K562 (cell line): ENCODE data around the gene PCID2. TPM values are rescaled to one million over a fixed set of nuclear protein-coding genes. Genes with fewer than 3 reads are reported as not detected.

Experiments used
- ATAC-seq: fragments of 200-7000 bp; cut with Tn5 transposase; 3 replicates; pipeline ENCODE4 v1.9.1; 2020; ENCODE audit warnings: moderate library complexity
- BruUV-seq: library from RNA; stranded (reverse); fragments of 400-500 nt; replicated peaks from 2 replicates; lab custom pipeline; 2021; lab: Mats Ljungman, UMichigan
- CTCF ChIA-PET: fragments of 300-600 bp; formaldehyde crosslinking; extraction: SDS; loops from one replicate; lab custom pipeline; 2021; ENCODE audit warnings: low intra/inter-chr PET ratio; lab: Yijun Ruan, JAX
- POLR2A ChIA-PET: fragments of 300-600, 350-650 bp; sonication (Branson Sonifier 250); formaldehyde crosslinking; extraction: SDS; loops from one replicate; lab custom pipeline; 2021; ENCODE audit warnings: antibody characterized with exemption, inconsistent platforms; lab: Yijun Ruan, JAX
- DNase-seq, 4 experiments: peaks; one replicate each; pipeline versions ENCODE4 v3.0.0 to v3.0.0-alpha.2; 2011 to 2018; ENCODE audit warnings: low spot score in 3 of 4, mixed read lengths in 3 of 4; ENCODE audit errors: extremely low read depth in 1 of 4
- FAIRE-seq: peaks from 2 replicates; lab custom pipeline; 2011; peaks lifted over from hg19 to GRCh38; lab: Jason Lieb, UNC
- H2AFZ ChIP-seq: 2 replicates; pipeline ENCODE4 v1.6.0; 2011; ENCODE audit warnings: low read depth, low read length, control low read depth, inconsistent platforms
- H3K27ac ChIP-seq: fragments of 200-600 bp; 3 replicates; pipeline ENCODE4 v1.8.0; 2011; ENCODE audit warnings: low read depth, mild to moderate bottlenecking, control low read depth, inconsistent platforms, low read length, moderate library complexity, mixed read lengths; ENCODE audit errors: extremely low read depth
- H3K27me3 ChIP-seq, 2 experiments: fragments of 300-600 bp in 1 of 2; 2 replicates in 1 of 2; 3 replicates in 1 of 2; pipeline versions ENCODE4 v1.6.0 to v1.8.0; 2011; ENCODE audit warnings: inconsistent platforms in 2 of 2, low read length in 2 of 2, mild to moderate bottlenecking in 1 of 2, mixed read lengths in 1 of 2, moderate library complexity in 1 of 2; ENCODE audit not compliant: control insufficient read depth in 2 of 2, insufficient read depth in 2 of 2
- H3K36me3 ChIP-seq: fragments of 300-600 bp; 3 replicates; pipeline ENCODE4 v1.8.0; 2011; ENCODE audit warnings: mild to moderate bottlenecking, low read length, inconsistent platforms; ENCODE audit not compliant: control insufficient read depth, insufficient read depth
- H3K4me1 ChIP-seq, 2 experiments: fragments of 200-600 bp in 1 of 2; replicated peaks in 1 of 2; 2 replicates in 1 of 2; 3 replicates in 1 of 2; pipeline versions ENCODE4 v1.5.1 to v1.8.0; 2011; ENCODE audit warnings: inconsistent platforms in 2 of 2, low read length in 2 of 2, mild to moderate bottlenecking in 1 of 2, mixed read lengths in 1 of 2, moderate library complexity in 1 of 2; ENCODE audit not compliant: control insufficient read depth in 2 of 2, insufficient read depth in 2 of 2
- H3K4me2 ChIP-seq: 2 replicates; pipeline ENCODE4 v1.6.1; 2011; ENCODE audit warnings: low read length, control low read depth, inconsistent platforms, mixed read lengths; ENCODE audit not compliant: insufficient read depth
- H3K4me3 ChIP-seq: fragments of 200-600 bp; sonication (generic), shearing (Covaris generic); 2 replicates; pipeline ENCODE4 v1.5.1; 2016; ENCODE audit warnings: control low read depth, inconsistent platforms
- H3K79me2 ChIP-seq: fragments of 200-600 bp; 3 replicates; pipeline ENCODE4 v1.8.0; 2011; ENCODE audit warnings: low read length, inconsistent platforms; ENCODE audit not compliant: control insufficient read depth, insufficient read depth
- H3K9ac ChIP-seq, 2 experiments: 2 replicates each; pipeline versions ENCODE4 v1.6.0 to v1.6.1; 2011; ENCODE audit warnings: low read depth in 2 of 2, low read length in 2 of 2, control low read depth in 1 of 2, inconsistent platforms in 1 of 2, mild to moderate bottlenecking in 1 of 2, mixed read lengths in 1 of 2; ENCODE audit not compliant: insufficient read depth in 1 of 2
- H3K9me1 ChIP-seq: one replicate; pipeline ENCODE4 v1.6.0; 2011; ENCODE audit warnings: inconsistent platforms, mild to moderate bottlenecking, low read length, moderate library complexity; ENCODE audit not compliant: control insufficient read depth, insufficient read depth
- H3K9me3 ChIP-seq: replicated peaks from 2 replicates; pipeline ENCODE4 v1.5.1; 2011; ENCODE audit warnings: low read depth, low read length, inconsistent platforms; ENCODE audit not compliant: control insufficient read depth, insufficient read depth
- H4K20me1 ChIP-seq: replicated peaks from 2 replicates; pipeline ENCODE4 v1.6.1; 2011; ENCODE audit warnings: low read length, inconsistent platforms, mixed read lengths; ENCODE audit not compliant: control insufficient read depth, insufficient read depth
- ADNP ChIP-seq: fragments of 200-800 bp; sonication (Bioruptor generic); IDR thresholded peaks from 2 replicates; pipeline ENCODE4 v1.6.1; 2016; ENCODE audit warnings: missing genetic modification characterization, missing compliant biosample characterization
- AFF4 ChIP-seq: sonication (generic); formaldehyde crosslinking; IDR thresholded peaks from 2 replicates; pipeline ENCODE4 v1.8.0; 2023; ENCODE audit warnings: mild to moderate bottlenecking, missing genetic modification reagents
- CHD2 ChIP-seq: IDR thresholded peaks from 2 replicates; pipeline ENCODE4 v1.6.1; 2011; ENCODE audit warnings: low read depth, low read length
- ETS2 ChIP-seq: IDR thresholded peaks from 2 replicates; pipeline ENCODE4 v1.6.1; 2016; ENCODE audit warnings: borderline replicate concordance, missing genetic modification characterization, mild to moderate bottlenecking, moderate library complexity, missing compliant biosample characterization; ENCODE audit not compliant: poor library complexity, severe bottlenecking
- FUS ChIP-seq: fragments of 200-400 bp; formaldehyde crosslinking; optimal IDR thresholded peaks from 2 replicates; pipeline ENCODE3; 2017; ENCODE audit warnings: low read depth, low read length
- PML ChIP-seq: IDR thresholded peaks from 2 replicates; pipeline ENCODE4 v1.6.1; 2012; ENCODE audit warnings: low read length, inconsistent platforms
- PRPF4 ChIP-seq: fragments of 200-400 bp; formaldehyde crosslinking; IDR thresholded peaks from one replicate; pipeline ENCODE4 v1.6.1; 2017; ENCODE audit warnings: low read length, low read depth, mild to moderate bottlenecking; ENCODE audit not compliant: insufficient read depth, poor library complexity, severe bottlenecking
- SOX6 ChIP-seq: fragments of 450-650 bp; IDR thresholded peaks from 2 replicates; pipeline ENCODE4 v1.6.1; 2014; ENCODE audit warnings: mild to moderate bottlenecking
- ZNF165 ChIP-seq: fragments of 250-450 bp; sonication (Bioruptor Pico); IDR thresholded peaks from 2 replicates; pipeline ENCODE4 v1.4.0; 2020; ENCODE audit warnings: borderline replicate concordance
- ZNF75A ChIP-seq: fragments of 450-650 bp; formaldehyde crosslinking; IDR thresholded peaks from 2 replicates; pipeline ENCODE4 v1.4.0; 2020; ENCODE audit warnings: mild to moderate bottlenecking
- ZNF76 ChIP-seq: fragments of 250-450 bp; sonication (Bioruptor Pico); IDR thresholded peaks from 2 replicates; pipeline ENCODE4 v1.4.0; 2020; ENCODE audit warnings: mild to moderate bottlenecking, moderate library complexity, borderline replicate concordance
- WGBS: fragments of 100-300 bp; shearing (Covaris generic); methylation state at CpG from one replicate; pipeline ENCODE4 v1.1.6; 2016; ENCODE audit warnings: low coverage, mixed read lengths; ENCODE audit not compliant: insufficient coverage; ENCODE audit errors: missing lambda C conversion rate; 5-methylcytosine and 5-hydroxymethylcytosine counted together
- in situ Hi-C: fragments of 300-500 bp; cut with MboI; formaldehyde crosslinking; loops from 4 replicates; pipeline ENCODE4 v1.15.0; 2018; ENCODE audit warnings: inconsistent platforms, mixed read lengths
- intact Hi-C: fragments of 100-400 bp; cut with micrococcal nuclease; formaldehyde crosslinking; loops from 2 replicates; pipeline ENCODE4 v1.14.2; 2022
- polyA plus RNA-seq, 8 experiments: library from polyadenylated mRNA; depleted of rRNA in 4 of 8; stranded (reverse) in 5 of 8; unstranded in 3 of 8; fragments of >200 nt; fragmentation: Nextera tagmentation in 2 of 8; fragmentation: Illumina TruSeq in 1 of 8; extraction: Ambion mirVana in 2 of 8; extraction: Trizol in 1 of 8; gene quantifications; 2 replicates each; pipeline versions ENCODE4 v1.2.1 to v1.2.3, GENCODE V29; 2011 to 2014; ENCODE audit warnings: inconsistent platforms in 1 of 8, missing spikeins in 1 of 8
- total RNA-seq, 7 experiments: library from RNA; depleted of rRNA in 6 of 7; stranded (reverse); fragments of >200 nt in 6 of 7; fragmentation: Illumina TruSeq in 2 of 7; extraction: Trizol in 2 of 7; gene quantifications; 2 replicates each; pipeline versions ENCODE4 v1.2.1 to v1.2.3, GENCODE V29; 2011 to 2021; ENCODE audit warnings: low replicate concordance in 1 of 7
- TF ChIP-seq, protein P1 (sequence below): fragments of 450-650 bp; formaldehyde crosslinking; IDR thresholded peaks from 2 replicates; pipeline ENCODE4 v1.4.0; 2020; ENCODE audit warnings: mild to moderate bottlenecking

The PCID2 gene
- total and polyA plus RNA-seq, 9 of the 15 experiments (the other 6 are each of a cell fraction or from before 2014, with no cell fraction given): 39.6 to 117 (median 59.6) TPM

- Histone ChIP-seq H3K36me3 (peaks cover 93% of the 10 kb centered on the region; the same call in 2 of the 3 replicates), H3K9me1 (no peaks in the 10 kb centered on the region), H3K27ac (no peak overlapping the region), H3K4me3 (no peak overlapping the region), H3K9me3 (no peaks in the 10 kb centered on the region), H3K4me2 (no peak overlapping the region), H3K9ac (no peak overlapping the region), H4K20me1 (no peaks in the 10 kb centered on the region), H3K79me2 (no peaks in the 10 kb centered on the region), H2AFZ (no peak overlapping the region), H3K4me1 (no peaks in the 10 kb centered on the region), H3K27me3 (no peaks in the 10 kb centered on the region)
- no peak for DNase-seq
- CTCF ChIA-PET: no interaction called here
- no TSS peak for BruUV-seq
- no peak for FAIRE-seq
- TF ChIP-seq AFF4: no peak
- TF ChIP-seq CHD2: no peak
- TF ChIP-seq ETS2: no peak
- TF ChIP-seq PRPF4: no peak
- TF ChIP-seq SOX6: no peak
- no peak for TF ChIP-seq ZNF76 (CRISPR knock-in tag)
- TF ChIP-seq PML: no peak
- no peak for TF ChIP-seq ADNP (tag)
- TF ChIP-seq FUS: no peak
- TF ChIP-seq ZNF165: no peak
- TF ChIP-seq, protein P1, sequence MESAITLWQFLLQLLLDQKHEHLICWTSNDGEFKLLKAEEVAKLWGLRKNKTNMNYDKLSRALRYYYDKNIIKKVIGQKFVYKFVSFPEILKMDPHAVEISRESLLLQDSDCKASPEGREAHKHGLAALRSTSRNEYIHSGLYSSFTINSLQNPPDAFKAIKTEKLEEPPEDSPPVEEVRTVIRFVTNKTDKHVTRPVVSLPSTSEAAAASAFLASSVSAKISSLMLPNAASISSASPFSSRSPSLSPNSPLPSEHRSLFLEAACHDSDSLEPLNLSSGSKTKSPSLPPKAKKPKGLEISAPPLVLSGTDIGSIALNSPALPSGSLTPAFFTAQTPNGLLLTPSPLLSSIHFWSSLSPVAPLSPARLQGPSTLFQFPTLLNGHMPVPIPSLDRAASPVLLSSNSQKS: no peak
- TF ChIP-seq ZNF75A (CRISPR knock-in tag): no peak
- in situ Hi-C loops (no loop called here), intact Hi-C loops (no loop called here)
- POLR2A ChIA-PET: interaction anchor here (1.4 kb wide), 1 partner anchor 25 kb away, joined by 3 read pairs; no protein-coding TSS in a partner anchor
- ATAC-seq: no peak
- WGBS: 86% methylated on average over 10 of the region's 11 CpGs
Observed at GRCh38 chr13:113252516-113253095, 44.1 kb upstream of the PCID2 start.
